Naive thymus-derived CD4-positive, alpha-beta T cell (primary cell): ENCODE results near the gene PLAAT2. TPM values are rescaled to one million over a fixed set of nuclear protein-coding genes. Genes with fewer than 3 reads are reported as not detected.

Experiments used
- ATAC-seq: fragments of 150-1000 bp; cut with Tn5 transposase; 2 replicates; pipeline ENCODE4 v1.10.0; 2021; ENCODE audit warnings: mild to moderate bottlenecking, moderate library complexity
- CTCF ChIA-PET: fragments of 350-600 bp; sonication (Branson Sonifier 250); formaldehyde crosslinking; loops from one replicate; lab custom pipeline; 2021; ENCODE audit warnings: antibody characterized with exemption; lab: Charles Lee
- POLR2A ChIA-PET: fragments of 350-600 bp; sonication (Branson Sonifier 250); formaldehyde crosslinking; loops from one replicate; lab custom pipeline; 2021; ENCODE audit warnings: antibody characterized with exemption, inconsistent platforms; lab: Charles Lee
- DNase-seq, 9 donors: peaks; one replicate each; pipeline versions ENCODE4 v3.0.0 to v3.0.0-alpha.2; 2020 to 2022; ENCODE audit warnings: mixed read lengths in 1 of 9
- H3K27ac ChIP-seq: one replicate; pipeline ENCODE4 v1.7.0; 2013; ENCODE audit warnings: mild to moderate bottlenecking, low read depth, low read length, moderate library complexity
- H3K27me3 ChIP-seq, 2 donors: one replicate each; pipeline ENCODE4 v1.7.0; 2013; ENCODE audit warnings: low read length in 2 of 2, mild to moderate bottlenecking in 2 of 2, moderate library complexity in 2 of 2; ENCODE audit not compliant: control insufficient read depth in 2 of 2, insufficient read depth in 2 of 2
- H3K36me3 ChIP-seq, 3 experiments: 1 replicate in 2 of 3; 2 replicates in 1 of 3; pipeline ENCODE4 v1.7.0; 2013; ENCODE audit warnings: low read length in 3 of 3, mild to moderate bottlenecking in 3 of 3, moderate library complexity in 1 of 3; ENCODE audit not compliant: insufficient read depth in 3 of 3, control insufficient read depth in 2 of 3
- H3K4me1 ChIP-seq, 2 donors: one replicate each; pipeline ENCODE4 v1.7.0; 2013; ENCODE audit warnings: low read length in 2 of 2, mild to moderate bottlenecking in 2 of 2, moderate library complexity in 1 of 2; ENCODE audit not compliant: control insufficient read depth in 2 of 2, insufficient read depth in 2 of 2
- H3K4me3 ChIP-seq: 2 replicates; pipeline ENCODE4 v1.7.0; 2013; ENCODE audit warnings: mild to moderate bottlenecking, low read length
- H3K9me3 ChIP-seq, 3 experiments: 1 replicate in 2 of 3; 2 replicates in 1 of 3; pipeline ENCODE4 v1.7.0; 2013; ENCODE audit warnings: low read length in 3 of 3; ENCODE audit not compliant: control insufficient read depth in 2 of 3
- H3K27ac Mint-ChIP-seq, 9 donors: one replicate each; pipeline ENCODE4 v1.8.0; 2020 to 2022; ENCODE audit warnings: mixed read lengths in 9 of 9, mild to moderate bottlenecking in 8 of 9, moderate library complexity in 5 of 9, inconsistent platforms in 2 of 9
- H3K27me3 Mint-ChIP-seq, 5 donors: one replicate each; pipeline ENCODE4 v1.8.0; 2021 to 2022; ENCODE audit warnings: mixed read lengths in 5 of 5, mild to moderate bottlenecking in 1 of 5
- H3K36me3 Mint-ChIP-seq, 5 donors: one replicate each; pipeline ENCODE4 v1.8.0; 2020 to 2022; ENCODE audit warnings: mixed read lengths in 5 of 5, mild to moderate bottlenecking in 3 of 5, inconsistent platforms in 1 of 5
- H3K4me1 Mint-ChIP-seq, 7 donors: one replicate each; pipeline ENCODE4 v1.8.0; 2020 to 2022; ENCODE audit warnings: mixed read lengths in 7 of 7, mild to moderate bottlenecking in 3 of 7, inconsistent platforms in 1 of 7
- H3K4me3 Mint-ChIP-seq, 10 donors: one replicate each; pipeline ENCODE4 v1.8.0; 2020 to 2022; ENCODE audit warnings: mild to moderate bottlenecking in 10 of 10, mixed read lengths in 10 of 10, moderate library complexity in 6 of 10, inconsistent platforms in 2 of 10
- H3K9me3 Mint-ChIP-seq, 11 donors: one replicate each; pipeline ENCODE4 v1.8.0; 2020 to 2022; ENCODE audit warnings: mixed read lengths in 11 of 11, mild to moderate bottlenecking in 4 of 11, inconsistent platforms in 1 of 11, moderate library complexity in 1 of 11
- intact Hi-C, 2 donors: fragments of 100-400 bp; cut with micrococcal nuclease; formaldehyde crosslinking; loops; one replicate each; pipeline ENCODE4 v1.15.1; 2023
- polyA plus RNA-seq, 2 donors: library from polyadenylated mRNA; unstranded; fragments of 300-500 nt; fragmentation: Illumina TruSeq; gene quantifications; one replicate each; pipeline ENCODE4 v1.2.3, GENCODE V29; 2021
- total RNA-seq, 6 experiments: library from RNA in 5 of 6; stranded (reverse) in 5 of 6; gene quantifications; 1 replicate in 5 of 6; 2 replicates in 1 of 6; pipeline ENCODE4 v1.2.3 and lab custom pipeline; 2021 to 2026

The PLAAT2 gene
- total and polyA plus RNA-seq, 7 experiments from 2014 or later, result 0.51 TPM; not detected in 6

- Histone ChIP-seq H3K27ac (no peak overlapping the region), H3K9me3 (no peaks in the 10 kb centered on the region), H3K4me3 (no peak overlapping the region), H3K27me3 (no peaks in the 10 kb centered on the region), H3K4me1 (peaks cover 17 to 18% of the 10 kb centered on the region in 2 donors), H3K36me3 (no peaks in the 10 kb centered on the region)
- Mint-ChIP-seq H3K4me3 (peak overlapping the region in 2 of 10 donors; percentile 13 to 43), H3K27ac (peak overlapping the region in 1 of 9 donors; percentile 31), H3K4me1 (peaks cover 23 to 49% (median 42%) of the 10 kb centered on the region in 7 donors), H3K9me3 (no peaks in the 10 kb centered on the region), H3K27me3 (peaks cover 0 to 19% (median 0%) of the 10 kb centered on the region in 5 donors), H3K36me3 (peaks cover 0 to 5% (median 0%) of the 10 kb centered on the region in 5 donors)
- no peak for DNase-seq
- ChIA-PET POLR2A (interaction anchor here (3.4 kb wide), 1 partner anchor 36 kb away, joined by 23 read pairs; the partner anchor contains the start of gene PLAAT4), CTCF (no interaction called here)
- no peak for ATAC-seq
- intact Hi-C loops, result loop anchor here in 1 of 2 donors (5.0 kb wide), 2 partner anchors 40 to 65 kb away; partner anchors contain the start of gene PLAAT3
Observed at GRCh38 chr11:63572026-63572688, 9.0 kb upstream of the PLAAT2 start.

GRCh38 chr11:63569570-63569969 lies 6.4 kb upstream of the PLAAT2 start:
- Histone ChIP-seq H3K4me3 (no peak overlapping the region), H3K36me3 (no peaks in the 10 kb centered on the region), H3K4me1 (peaks cover 23 to 27% of the 10 kb centered on the region in 2 donors), H3K27me3 (no peaks in the 10 kb centered on the region), H3K9me3 (no peaks in the 10 kb centered on the region), H3K27ac (no peak overlapping the region)
- intact Hi-C loops, result loop anchor here in 1 of 2 donors (5.0 to 10.0 kb wide), 3 partner anchors 43 to 105 kb away; partner anchors contain the start of genes ATL3 and PLAAT3
- H3K4me3 Mint-ChIP-seq, result no peak overlapping the region
- ATAC-seq (no peak), DNase-seq (no peak)
- CTCF ChIA-PET, result no interaction called here
- POLR2A ChIA-PET, result no interaction called here
- H3K4me1 Mint-ChIP-seq, result peaks cover 30 to 51% (median 48%) of the 10 kb centered on the region in 7 donors
- H3K9me3 Mint-ChIP-seq, result no peaks in the 10 kb centered on the region
- H3K27ac Mint-ChIP-seq, result peak overlapping the region in 2 of 9 donors; percentile 5 to 22
- H3K36me3 Mint-ChIP-seq, result peaks cover 0 to 2% (median 0%) of the 10 kb centered on the region in 5 donors
- peaks cover 0 to 19% (median 0%) of the 10 kb centered on the region in 5 donors for H3K27me3 Mint-ChIP-seq

- ATAC-seq (peak; percentile 88), DNase-seq (peak in 8 of 9 donors; percentile 31 to 84 (median 62))
- intact Hi-C loops, result loop anchor here in 1 of 2 donors (1.0 to 10.0 kb wide), 6 partner anchors 14 to 108 kb away; partner anchors contain the start of genes ATL3, PLAAT3 and PLAAT4
- Mint-ChIP-seq H3K4me3 (peak overlapping the region in 9 of 10 donors; percentile 7 to 62 (median 42)), H3K36me3 (no peaks in the 10 kb centered on the region), H3K27ac (peak overlapping the region; percentile 56 to 94 (median 86)), H3K9me3 (no peaks in the 10 kb centered on the region), H3K4me1 (peaks cover 26 to 55% (median 47%) of the 10 kb centered on the region in 7 donors), H3K27me3 (peaks cover 0 to 19% (median 0%) of the 10 kb centered on the region in 5 donors)
- Histone ChIP-seq H3K4me3 (no peak overlapping the region), H3K9me3 (no peaks in the 10 kb centered on the region), H3K4me1 (peaks cover 22 to 25% of the 10 kb centered on the region in 2 donors), H3K36me3 (no peaks in the 10 kb centered on the region), H3K27me3 (no peaks in the 10 kb centered on the region), H3K27ac (peak overlapping the region; percentile 44)
- POLR2A ChIA-PET, result interaction anchor here (0.7 to 1.5 kb wide), 6 partner anchors 8 to 35 kb away, joined by 3 to 5 read pairs (median 4); no protein-coding TSS in a partner anchor
- CTCF ChIA-PET, result interaction anchor here (0.6 to 1.2 kb wide), 2 partner anchors 13 to 16 kb away, joined by 3 read pairs; no protein-coding TSS in a partner anchor
Observed at GRCh38 chr11:63567044-63567840, 4.1 kb upstream of the PLAAT2 start.

- H3K4me1 ChIP-seq, result peaks cover 35 to 46% of the 10 kb centered on the region in 2 donors
- no peaks in the 10 kb centered on the region for H3K27me3 ChIP-seq
- H3K4me1 Mint-ChIP-seq, result peaks cover 36 to 70% (median 61%) of the 10 kb centered on the region in 7 donors
- H3K27ac ChIP-seq, result no peak overlapping the region
- H3K9me3 Mint-ChIP-seq, result no peaks in the 10 kb centered on the region
- no peak overlapping the region for H3K4me3 ChIP-seq
- peak overlapping the region in 5 of 10 donors; percentile 5 to 60 (median 15) for H3K4me3 Mint-ChIP-seq
- no peaks in the 10 kb centered on the region for H3K36me3 ChIP-seq
- no peaks in the 10 kb centered on the region for H3K36me3 Mint-ChIP-seq
- ATAC-seq (no peak), DNase-seq (no peak)
- no peaks in the 10 kb centered on the region for H3K27me3 Mint-ChIP-seq
- intact Hi-C loops, result loop anchor here in 1 of 2 donors (1.0 to 10.0 kb wide), 5 partner anchors 9 to 110 kb away; partner anchors contain the start of genes ATL3 and PLAAT3
- H3K9me3 ChIP-seq, result no peaks in the 10 kb centered on the region
- peak overlapping the region in 6 of 9 donors; percentile 8 to 82 (median 60) for H3K27ac Mint-ChIP-seq
- ChIA-PET CTCF (interaction anchor here (0.6 to 1.6 kb wide), 3 partner anchors 8 to 174 kb away, joined by 3 to 7 read pairs (median 4); no protein-coding TSS in a partner anchor), POLR2A (interaction anchor here (0.6 to 1.4 kb wide), 3 partner anchors 9 to 1309 kb away, joined by 3 read pairs; no protein-coding TSS in a partner anchor)
Observed at GRCh38 chr11:63564784-63565350, 1.7 kb upstream of the PLAAT2 start.

GRCh38 chr11:63564056-63564774 lies 1.0 kb upstream of the PLAAT2 start:
- Histone ChIP-seq H3K4me3 (no peak overlapping the region), H3K36me3 (no peaks in the 10 kb centered on the region), H3K27ac (no peak overlapping the region), H3K4me1 (peaks cover 35 to 46% of the 10 kb centered on the region in 2 donors), H3K9me3 (no peaks in the 10 kb centered on the region), H3K27me3 (no peaks in the 10 kb centered on the region)
- Mint-ChIP-seq H3K27ac (peak overlapping the region in 5 of 9 donors; percentile 29 to 82 (median 68)), H3K27me3 (no peaks in the 10 kb centered on the region), H3K4me3 (peak overlapping the region in 5 of 10 donors; percentile 12 to 60 (median 22)), H3K36me3 (no peaks in the 10 kb centered on the region), H3K4me1 (peaks cover 38 to 72% (median 66%) of the 10 kb centered on the region in 7 donors), H3K9me3 (no peaks in the 10 kb centered on the region)
- ATAC-seq (no peak), DNase-seq (peak in 1 of 9 donors; percentile 38)
- intact Hi-C loops, result loop anchor here in 1 of 2 donors (1.0 to 10.0 kb wide), 3 partner anchors 10 to 111 kb away; partner anchors contain the start of gene ATL3
- ChIA-PET CTCF (interaction anchor here (0.6 to 1.6 kb wide), 3 partner anchors 9 to 174 kb away, joined by 3 to 7 read pairs (median 4); no protein-coding TSS in a partner anchor), POLR2A (interaction anchor here (0.6 to 1.3 kb wide), 3 partner anchors 8 to 1310 kb away, joined by 3 to 4 read pairs (median 3); partner anchors contain the start of gene PLAAT4)
